ENCODE data around the gene PDE4A. TPM values are rescaled to one million over a fixed set of nuclear protein-coding genes. Genes with fewer than 3 reads are reported as not detected.

Gene PDE4A
- total RNA-seq, 1 experiment from 2014 or later = 3.1 TPM

- no peak overlapping the region for H3K4me3 ChIP-seq (ENCODE audit: low read length)
- no peaks in the 10 kb centered on the region for H3F3A ChIP-seq (ENCODE audit: low read length, unreplicated experiment)
- H3K4me1 ChIP-seq (ENCODE audit: insufficient read depth, low read length) = no peaks in the 10 kb centered on the region
- H4K20me1 ChIP-seq (ENCODE audit: low read length) = no peaks in the 10 kb centered on the region
- no peaks in the 10 kb centered on the region for H3K27me3 ChIP-seq (ENCODE audit: low read length)
- H2AFZ ChIP-seq (ENCODE audit: low read length) = no peak overlapping the region
- no peak for DNase-seq
- ChIA-PET POLR2A (ENCODE audit: unreplicated experiment) (no interaction called here), CTCF (no interaction called here)
- no peaks in the 10 kb centered on the region for H3K9me2 ChIP-seq (replicated peaks; ENCODE audit: low read length)
- H3K27ac ChIP-seq (ENCODE audit: low read length) = no peak overlapping the region
- intact Hi-C loops (cut with micrococcal nuclease) = no loop called here
- no peaks in the 10 kb centered on the region for H3K9me3 ChIP-seq (ENCODE audit: low read length)
- peaks cover 53% of the 10 kb centered on the region for H3K36me3 ChIP-seq (ENCODE audit: low read depth, low read length)
- TF ChIP-seq CTCF (conservative IDR thresholded peaks at IDR 0.05; ENCODE audit: low read depth, low read length) (no peak), EZH2phosphoT487 (IDR thresholded peaks at IDR 0.05; ENCODE audit: borderline replicate concordance, low read length) (no peak), EZH2 (IDR thresholded peaks at IDR 0.05; ENCODE audit: low read length, unreplicated experiment) (no peak)
- H3K79me2 ChIP-seq (ENCODE audit: low read length) = peaks cover 34% of the 10 kb centered on the region
- BruUV-seq (replicated peaks) = no TSS peak
- H3K9ac ChIP-seq (ENCODE audit: low read length) = no peak overlapping the region
- H3K4me2 ChIP-seq (ENCODE audit: low read length) = no peak overlapping the region
- no peak for ATAC-seq
Observed at GRCh38 chr19:10491472-10492047, 71.2 kb downstream of the PDE4A start.

- ChIA-PET CTCF (no interaction called here), POLR2A (ENCODE audit: unreplicated experiment) (no interaction called here)
- H3K9me2 ChIP-seq (replicated peaks; ENCODE audit: low read length) = no peaks in the 10 kb centered on the region
- H3K9me3 ChIP-seq (ENCODE audit: low read length) = no peaks in the 10 kb centered on the region
- intact Hi-C loops (cut with micrococcal nuclease) = no loop called here
- BruUV-seq (replicated peaks) = no TSS peak
- peaks cover 4% of the 10 kb centered on the region; the same call in 1 of the 2 replicates for H3K4me1 ChIP-seq (ENCODE audit: insufficient read depth, low read length)
- H3K9ac ChIP-seq (ENCODE audit: low read length) = no peak overlapping the region
- peaks cover 38% of the 10 kb centered on the region for H3K36me3 ChIP-seq (ENCODE audit: low read depth, low read length)
- H3F3A ChIP-seq (ENCODE audit: low read length, unreplicated experiment) = no peaks in the 10 kb centered on the region
- DNase-seq (no peak), ATAC-seq (no peak)
- TF ChIP-seq EZH2phosphoT487 (IDR thresholded peaks at IDR 0.05; ENCODE audit: borderline replicate concordance, low read length) = no peak
- no peak for TF ChIP-seq EZH2 (IDR thresholded peaks at IDR 0.05; ENCODE audit: low read length, unreplicated experiment)
- TF ChIP-seq CTCF (conservative IDR thresholded peaks at IDR 0.05; ENCODE audit: low read depth, low read length) = no peak
- H3K4me3 ChIP-seq (ENCODE audit: low read length) = no peak overlapping the region
- H3K79me2 ChIP-seq (ENCODE audit: low read length) = peaks cover 71% of the 10 kb centered on the region
- H3K27ac ChIP-seq (ENCODE audit: low read length) = no peak overlapping the region
- H3K27me3 ChIP-seq (ENCODE audit: low read length) = no peaks in the 10 kb centered on the region
- H3K4me2 ChIP-seq (ENCODE audit: low read length) = no peak overlapping the region
- no peak overlapping the region for H2AFZ ChIP-seq (ENCODE audit: low read length)
- peaks cover 7% of the 10 kb centered on the region; the same call in 1 of the 2 replicates for H4K20me1 ChIP-seq (ENCODE audit: low read length)
Observed at GRCh38 chr19:10497371-10497770, 77.0 kb downstream of the PDE4A start.

- no peaks in the 10 kb centered on the region for H3K9me2 ChIP-seq (replicated peaks; ENCODE audit: low read length)
- H3K4me2 ChIP-seq (ENCODE audit: low read length) = no peak overlapping the region
- peaks cover 4% of the 10 kb centered on the region; the same call in 1 of the 2 replicates for H3K4me1 ChIP-seq (ENCODE audit: insufficient read depth, low read length)
- H3K79me2 ChIP-seq (ENCODE audit: low read length) = peaks cover 72% of the 10 kb centered on the region
- ChIA-PET CTCF (interaction anchor here (0.6 kb wide), 1 partner anchor 16 kb away, joined by 3 read pairs; no protein-coding TSS in a partner anchor), POLR2A (ENCODE audit: unreplicated experiment) (no interaction called here)
- H3K27me3 ChIP-seq (ENCODE audit: low read length) = no peaks in the 10 kb centered on the region
- peaks cover 34% of the 10 kb centered on the region for H3K36me3 ChIP-seq (ENCODE audit: low read depth, low read length)
- H3K4me3 ChIP-seq (ENCODE audit: low read length) = no peak overlapping the region
- H3K9me3 ChIP-seq (ENCODE audit: low read length) = no peaks in the 10 kb centered on the region
- no peak overlapping the region for H3K27ac ChIP-seq (ENCODE audit: low read length)
- BruUV-seq (replicated peaks) = no TSS peak
- no peak for TF ChIP-seq EZH2 (IDR thresholded peaks at IDR 0.05; ENCODE audit: low read length, unreplicated experiment)
- no peak for TF ChIP-seq CTCF (conservative IDR thresholded peaks at IDR 0.05; ENCODE audit: low read depth, low read length)
- TF ChIP-seq EZH2phosphoT487 (IDR thresholded peaks at IDR 0.05; ENCODE audit: borderline replicate concordance, low read length) = no peak
- no peak overlapping the region for H2AFZ ChIP-seq (ENCODE audit: low read length)
- DNase-seq (no peak), ATAC-seq (no peak)
- peaks cover 7% of the 10 kb centered on the region; the same call in 1 of the 2 replicates for H4K20me1 ChIP-seq (ENCODE audit: low read length)
- no peaks in the 10 kb centered on the region for H3F3A ChIP-seq (ENCODE audit: low read length, unreplicated experiment)
- intact Hi-C loops (cut with micrococcal nuclease) = no loop called here
- no peak overlapping the region for H3K9ac ChIP-seq (ENCODE audit: low read length)
Observed at GRCh38 chr19:10499550-10500246, 79.4 kb downstream of the PDE4A start.
